HCT116 (cell line): Measurements from ENCODE around the gene LYRM4. TPM values are rescaled to one million over a fixed set of nuclear protein-coding genes. Genes with fewer than 3 reads are reported as not detected.

Experiments used
- ATAC-seq: fragments of 200-7000 bp; cut with Tn5 transposase; 2 replicates; pipeline ENCODE4 v1.9.1; 2020; ENCODE audit warnings: mild to moderate bottlenecking, moderate library complexity
- BruUV-seq: library from RNA; stranded (reverse); fragments of 400-500 nt; replicated peaks from 2 replicates; lab custom pipeline; 2021; lab: Mats Ljungman, UMichigan
- CTCF ChIA-PET: fragments of 300-600 bp; sonication (Branson Sonifier 250); formaldehyde crosslinking; loops from one replicate; lab custom pipeline; 2021; ENCODE audit warnings: antibody characterized with exemption; lab: Charles Lee
- POLR2A ChIA-PET: fragments of 300-600, 350-600 bp; sonication (Branson Sonifier 250); formaldehyde crosslinking; loops from one replicate; lab custom pipeline; 2021; ENCODE audit warnings: antibody characterized with exemption; lab: Charles Lee
- RAD21 ChIA-PET, 2 experiments: fragments of 300-600 bp; sonication (Branson Sonifier 250); formaldehyde crosslinking; loops; one replicate each; lab custom pipeline; 2023; ENCODE audit warnings: low total read pairs in 2 of 2; ENCODE audit not compliant: uncharacterized antibody in 2 of 2, unreplicated experiment in 2 of 2, low non-redundant PET in 1 of 2; lab: Charles Lee
- DNase-seq: peaks from one replicate; pipeline ENCODE4 v3.0.0-alpha.2; 2010; ENCODE audit warnings: low read depth, low spot score
- H2AFZ ChIP-seq: fragments of 200-600 bp; shearing (Covaris generic), sonication (generic); 2 replicates; pipeline ENCODE4 v1.6.1; 2017; ENCODE audit warnings: low read depth, mixed run types, mixed read lengths, antibody characterized with exemption, low read length; ENCODE audit not compliant: poor library complexity, severe bottlenecking
- H3K27ac ChIP-seq: 2 replicates; pipeline ENCODE4 v1.5.1; 2012; ENCODE audit warnings: low read depth, low read length
- H3K27me3 ChIP-seq: fragments of 200-600 bp; sonication (generic); 2 replicates; pipeline ENCODE4 v1.6.1; 2016; ENCODE audit warnings: mixed run types, low read length, mixed read lengths; ENCODE audit not compliant: insufficient read depth
- H3K36me3 ChIP-seq, 2 experiments: fragments of 200-500 bp in 1 of 2; fragments of 200-600 bp in 1 of 2; sonication (Bioruptor generic) in 1 of 2; sonication (generic) in 1 of 2; 2 replicates each; pipeline versions ENCODE4 v1.5.1 to v1.6.1; 2014 to 2016; ENCODE audit warnings: low read length in 2 of 2, inconsistent platforms in 1 of 2, mixed read lengths in 1 of 2, mixed run types in 1 of 2; ENCODE audit not compliant: insufficient read depth in 2 of 2, control insufficient read depth in 1 of 2
- H3K4me1 ChIP-seq, 2 experiments: fragments of 200-600 bp in 1 of 2; sonication (generic) in 1 of 2; 2 replicates each; pipeline versions ENCODE4 v1.5.1 to v1.6.1; 2012 to 2017; ENCODE audit warnings: low read length in 2 of 2, inconsistent platforms in 1 of 2, mild to moderate bottlenecking in 1 of 2, mixed read lengths in 1 of 2, mixed run types in 1 of 2, moderate library complexity in 1 of 2; ENCODE audit not compliant: insufficient read depth in 2 of 2, control insufficient read depth in 1 of 2
- H3K4me2 ChIP-seq: fragments of 200-600 bp; sonication (generic); 2 replicates; pipeline ENCODE4 v1.6.1; 2017; ENCODE audit warnings: mixed run types, low read length, mixed read lengths
- H3K4me3 ChIP-seq, 2 experiments: fragments of 200-600 bp in 1 of 2; sonication (generic) in 1 of 2; replicated peaks in 1 of 2; 2 replicates each; pipeline ENCODE4 v1.5.1; 2011 to 2016; ENCODE audit warnings: low read length in 2 of 2, control low read depth in 1 of 2, low read depth in 1 of 2, mild to moderate bottlenecking in 1 of 2, mixed read lengths in 1 of 2, mixed run types in 1 of 2
- H3K79me2 ChIP-seq: fragments of 200-600 bp; sonication (generic); 2 replicates; pipeline ENCODE4 v1.6.1; 2017; ENCODE audit warnings: mild to moderate bottlenecking, mixed run types, low read length, moderate library complexity, mixed read lengths; ENCODE audit not compliant: insufficient read depth
- H3K9ac ChIP-seq: fragments of 200-600 bp; sonication (generic); 2 replicates; pipeline ENCODE4 v1.6.1; 2016; ENCODE audit warnings: low read length, mixed read lengths
- H3K9me2 ChIP-seq: fragments of 200-600 bp; sonication (generic), shearing (Covaris generic); 2 replicates; pipeline ENCODE4 v1.6.1; 2017; ENCODE audit warnings: mixed run types, mild to moderate bottlenecking, moderate library complexity; ENCODE audit not compliant: insufficient read depth
- H3K9me3 ChIP-seq, 2 experiments: fragments of 200-500 bp in 1 of 2; fragments of 200-600 bp in 1 of 2; sonication (Bioruptor generic) in 1 of 2; sonication (generic) in 1 of 2; 2 replicates each; pipeline ENCODE4 v1.6.1; 2014 to 2017; ENCODE audit warnings: low read length in 2 of 2, mixed read lengths in 2 of 2, inconsistent platforms in 1 of 2, low read depth in 1 of 2, mild to moderate bottlenecking in 1 of 2, mixed run types in 1 of 2, moderate library complexity in 1 of 2; ENCODE audit not compliant: control insufficient read depth in 1 of 2, insufficient read depth in 1 of 2
- H4K20me1 ChIP-seq: fragments of 200-600 bp; sonication (generic), shearing (Covaris generic); 2 replicates; pipeline ENCODE4 v1.6.1; 2017; ENCODE audit warnings: mixed run types, mild to moderate bottlenecking, moderate library complexity; ENCODE audit not compliant: insufficient read depth
- CEBPB ChIP-seq: IDR thresholded peaks from 2 replicates; pipeline ENCODE4 v1.6.1; 2012; ENCODE audit warnings: low read depth
- ELF1 ChIP-seq: IDR thresholded peaks from 2 replicates; pipeline ENCODE4 v1.6.1; 2012; ENCODE audit warnings: low read depth, borderline replicate concordance
- EZH2phosphoT487 ChIP-seq: fragments of 200-600 bp; IDR thresholded peaks from 2 replicates; pipeline ENCODE4 v1.6.1; 2018; ENCODE audit warnings: antibody characterized with exemption, borderline replicate concordance
- SRF ChIP-seq: IDR thresholded peaks from 2 replicates; pipeline ENCODE4 v1.6.1; 2012; ENCODE audit warnings: low read depth
- TCF7L2 ChIP-seq: IDR thresholded peaks from 2 replicates; pipeline ENCODE4 v1.7.0; 2011; ENCODE audit warnings: borderline replicate concordance, inconsistent platforms; ENCODE audit not compliant: insufficient read depth, insufficient read length; ENCODE audit errors: extremely low read depth
- YY1 ChIP-seq: IDR thresholded peaks from 2 replicates; pipeline ENCODE4 v1.6.1; 2011; ENCODE audit warnings: low read length, low read depth, moderate library complexity, mild to moderate bottlenecking; ENCODE audit not compliant: insufficient replicate concordance; ENCODE audit errors: extremely low read depth
- intact Hi-C: fragments of 100-400 bp; cut with micrococcal nuclease; formaldehyde crosslinking; loops from 2 replicates; pipeline ENCODE4 v1.10.0; 2022
- total RNA-seq: library from RNA; stranded (reverse); gene quantifications from one replicate; pipeline ENCODE4 v1.2.1, GENCODE V29; 2021; ENCODE audit not compliant: unreplicated experiment
- TF ChIP-seq, protein P1 (sequence below): IDR thresholded peaks from 2 replicates; pipeline ENCODE4 v1.6.1; 2012
- TF ChIP-seq, protein P2 (sequence below): IDR thresholded peaks from 2 replicates; pipeline ENCODE4 v1.6.1; 2012; ENCODE audit warnings: low read depth
- TF ChIP-seq, protein P3 (sequence below), 3 experiments: fragments of 200-600 bp in 1 of 3; sonication (generic) in 1 of 3; IDR thresholded peaks in 2 of 3; conservative IDR thresholded peaks in 1 of 3; 2 replicates each; pipeline ENCODE4 v1.5.1; 2012 to 2017; ENCODE audit warnings: low read depth in 2 of 3, low read length in 2 of 3, antibody characterized with exemption in 1 of 3, borderline replicate concordance in 1 of 3, control low read depth in 1 of 3, mild to moderate bottlenecking in 1 of 3, mixed read lengths in 1 of 3, mixed run types in 1 of 3, moderate library complexity in 1 of 3; ENCODE audit not compliant: insufficient read depth in 1 of 3

The LYRM4 gene
- total RNA-seq, 1 experiment from 2014 or later = 30.1 TPM

DNA sequence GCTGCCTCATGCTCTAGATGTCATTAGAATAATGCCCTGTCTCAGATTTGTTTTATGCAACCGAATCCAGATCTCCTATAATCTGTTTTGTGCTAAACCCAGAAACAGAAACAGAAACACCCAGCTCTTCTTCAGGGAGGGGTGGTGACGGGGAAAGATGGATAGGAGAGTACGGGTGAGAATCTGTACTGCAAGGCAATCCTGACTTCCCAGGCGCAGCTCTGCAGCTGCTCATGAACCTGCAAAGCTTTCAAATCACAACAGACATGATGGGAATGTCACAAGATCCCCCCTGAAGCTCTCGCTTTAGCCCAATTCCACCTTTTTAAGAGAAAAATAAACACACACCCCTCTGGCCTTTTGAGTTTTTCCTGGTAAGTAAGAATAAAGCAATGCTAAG is 104.1 kb downstream of the LYRM4 start:
- Histone ChIP-seq H4K20me1 (no peaks in the 10 kb centered on the region), H2AFZ (no peak overlapping the region), H3K27ac (no peak overlapping the region), H3K27me3 (no peaks in the 10 kb centered on the region), H3K9me3 (no peaks in the 10 kb centered on the region), H3K36me3 (no peaks in the 10 kb centered on the region), H3K4me1 (peaks cover 6 to 15% of the 10 kb centered on the region in 2 experiments; a peak in 3 of 4 replicates), H3K79me2 (no peaks in the 10 kb centered on the region; the same call in 1 of the 2 replicates), H3K9ac (no peak overlapping the region), H3K4me3 (no peak overlapping the region), H3K9me2 (0 out of 2 replicates have a peak, but pooled peaks cover 3% of the 10 kb centered on the region), H3K4me2 (no peak overlapping the region)
- TF ChIP-seq SRF (no peak), YY1 (no peak), CEBPB (no peak), TCF7L2 (no peak), ELF1 (no peak), EZH2phosphoT487 (no peak)
- TF ChIP-seq, protein P1, sequence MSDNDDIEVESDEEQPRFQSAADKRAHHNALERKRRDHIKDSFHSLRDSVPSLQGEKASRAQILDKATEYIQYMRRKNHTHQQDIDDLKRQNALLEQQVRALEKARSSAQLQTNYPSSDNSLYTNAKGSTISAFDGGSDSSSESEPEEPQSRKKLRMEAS = no peak
- TF ChIP-seq, protein P2, sequence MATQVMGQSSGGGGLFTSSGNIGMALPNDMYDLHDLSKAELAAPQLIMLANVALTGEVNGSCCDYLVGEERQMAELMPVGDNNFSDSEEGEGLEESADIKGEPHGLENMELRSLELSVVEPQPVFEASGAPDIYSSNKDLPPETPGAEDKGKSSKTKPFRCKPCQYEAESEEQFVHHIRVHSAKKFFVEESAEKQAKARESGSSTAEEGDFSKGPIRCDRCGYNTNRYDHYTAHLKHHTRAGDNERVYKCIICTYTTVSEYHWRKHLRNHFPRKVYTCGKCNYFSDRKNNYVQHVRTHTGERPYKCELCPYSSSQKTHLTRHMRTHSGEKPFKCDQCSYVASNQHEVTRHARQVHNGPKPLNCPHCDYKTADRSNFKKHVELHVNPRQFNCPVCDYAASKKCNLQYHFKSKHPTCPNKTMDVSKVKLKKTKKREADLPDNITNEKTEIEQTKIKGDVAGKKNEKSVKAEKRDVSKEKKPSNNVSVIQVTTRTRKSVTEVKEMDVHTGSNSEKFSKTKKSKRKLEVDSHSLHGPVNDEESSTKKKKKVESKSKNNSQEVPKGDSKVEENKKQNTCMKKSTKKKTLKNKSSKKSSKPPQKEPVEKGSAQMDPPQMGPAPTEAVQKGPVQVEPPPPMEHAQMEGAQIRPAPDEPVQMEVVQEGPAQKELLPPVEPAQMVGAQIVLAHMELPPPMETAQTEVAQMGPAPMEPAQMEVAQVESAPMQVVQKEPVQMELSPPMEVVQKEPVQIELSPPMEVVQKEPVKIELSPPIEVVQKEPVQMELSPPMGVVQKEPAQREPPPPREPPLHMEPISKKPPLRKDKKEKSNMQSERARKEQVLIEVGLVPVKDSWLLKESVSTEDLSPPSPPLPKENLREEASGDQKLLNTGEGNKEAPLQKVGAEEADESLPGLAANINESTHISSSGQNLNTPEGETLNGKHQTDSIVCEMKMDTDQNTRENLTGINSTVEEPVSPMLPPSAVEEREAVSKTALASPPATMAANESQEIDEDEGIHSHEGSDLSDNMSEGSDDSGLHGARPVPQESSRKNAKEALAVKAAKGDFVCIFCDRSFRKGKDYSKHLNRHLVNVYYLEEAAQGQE = no peak
- TF ChIP-seq, protein P3, sequence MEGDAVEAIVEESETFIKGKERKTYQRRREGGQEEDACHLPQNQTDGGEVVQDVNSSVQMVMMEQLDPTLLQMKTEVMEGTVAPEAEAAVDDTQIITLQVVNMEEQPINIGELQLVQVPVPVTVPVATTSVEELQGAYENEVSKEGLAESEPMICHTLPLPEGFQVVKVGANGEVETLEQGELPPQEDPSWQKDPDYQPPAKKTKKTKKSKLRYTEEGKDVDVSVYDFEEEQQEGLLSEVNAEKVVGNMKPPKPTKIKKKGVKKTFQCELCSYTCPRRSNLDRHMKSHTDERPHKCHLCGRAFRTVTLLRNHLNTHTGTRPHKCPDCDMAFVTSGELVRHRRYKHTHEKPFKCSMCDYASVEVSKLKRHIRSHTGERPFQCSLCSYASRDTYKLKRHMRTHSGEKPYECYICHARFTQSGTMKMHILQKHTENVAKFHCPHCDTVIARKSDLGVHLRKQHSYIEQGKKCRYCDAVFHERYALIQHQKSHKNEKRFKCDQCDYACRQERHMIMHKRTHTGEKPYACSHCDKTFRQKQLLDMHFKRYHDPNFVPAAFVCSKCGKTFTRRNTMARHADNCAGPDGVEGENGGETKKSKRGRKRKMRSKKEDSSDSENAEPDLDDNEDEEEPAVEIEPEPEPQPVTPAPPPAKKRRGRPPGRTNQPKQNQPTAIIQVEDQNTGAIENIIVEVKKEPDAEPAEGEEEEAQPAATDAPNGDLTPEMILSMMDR (IDR thresholded peaks at IDR 0.05 in 2 of 3, conservative IDR thresholded peaks at IDR 0.05 in 1 of 3; ENCODE audit: borderline replicate concordance in 1 of 3, insufficient read depth in 1 of 3, low read depth in 2 of 3, low read length in 2 of 3) = no peak
- BruUV-seq = no TSS peak
- intact Hi-C loops = no loop called here
- no peak for ATAC-seq
- DNase-seq = no peak
- ChIA-PET CTCF (interaction anchor here (1.3 kb wide), 1 partner anchor 13 kb away, joined by 3 read pairs; no protein-coding TSS in a partner anchor), RAD21 (no interaction called here), POLR2A (no interaction called here)
